ENCODE data around the gene CELF2.
"Not testable (repeated sequence)": the region's sequence is repeated elsewhere in the genome, so short reads cannot be mapped to it uniquely, and the experiment has no call there.

The CELF2 gene
- long read RNA-seq, donor 1 = 0 reads
- long read RNA-seq, donor 2 = 0 reads
- long read RNA-seq, donor 3, partial matches to known transcripts = 0 of 1 reads
- long read RNA-seq, donor 3, other reads (novel, unspliced or antisense) = 0 of 1 reads
- long read RNA-seq, donor 4 = 0 reads
- long read RNA-seq, donor 5 = 0 reads
- long read RNA-seq, donor 6 = 0 reads
- long read RNA-seq, donor 7 = 0 reads
- long read RNA-seq, donor 8 = 0 reads

DNA sequence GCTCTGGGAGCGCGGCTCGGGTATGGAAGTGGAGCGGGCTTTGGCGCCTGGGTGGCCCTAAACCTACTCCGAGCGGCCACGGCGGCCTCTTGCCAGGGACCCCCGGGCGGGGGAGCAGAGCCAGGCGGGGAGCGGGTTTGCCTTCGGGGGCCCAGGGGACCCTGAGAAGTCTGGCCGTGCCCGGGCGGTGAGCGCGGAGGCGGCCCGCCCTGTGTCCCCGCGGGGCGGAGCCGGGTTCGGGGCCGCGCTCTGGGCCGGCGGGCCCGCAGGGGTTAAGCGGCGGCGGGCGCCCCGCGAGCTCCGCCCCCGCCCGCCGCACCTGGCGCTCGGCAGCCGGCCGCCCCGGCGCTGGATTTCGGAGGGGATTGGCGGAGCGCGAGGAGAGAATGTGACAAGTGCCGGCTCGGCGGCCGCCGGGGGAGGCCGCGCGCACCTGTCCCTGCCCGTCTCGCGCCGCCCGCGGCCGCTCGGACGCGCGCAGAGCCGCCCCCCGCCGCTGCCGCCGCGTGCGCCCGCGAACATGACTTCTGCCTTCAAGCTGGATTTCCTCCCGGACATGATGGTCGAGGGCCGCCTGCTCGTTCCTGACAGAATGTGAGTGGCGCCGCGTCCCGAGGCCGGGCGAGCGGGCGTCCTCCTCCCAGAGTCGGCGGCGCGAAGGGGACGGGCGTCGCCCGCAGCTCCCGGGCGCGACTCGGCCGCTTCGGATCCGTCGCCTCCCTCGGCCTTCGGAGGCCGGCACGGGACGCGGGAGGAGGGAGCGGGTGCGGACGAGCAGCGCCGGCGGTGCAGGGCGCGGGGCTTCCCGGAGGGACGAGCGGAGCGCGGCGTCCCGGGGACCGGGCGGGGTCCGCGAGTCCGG lies at the start of gene CELF2:
CELF2 (plus strand) TSS at position 303 of the 862 bp plus-strand sequence; CDS start at position 521, 218 bp downstream.
- peak; percentile 87 for DNase-seq

DNA sequence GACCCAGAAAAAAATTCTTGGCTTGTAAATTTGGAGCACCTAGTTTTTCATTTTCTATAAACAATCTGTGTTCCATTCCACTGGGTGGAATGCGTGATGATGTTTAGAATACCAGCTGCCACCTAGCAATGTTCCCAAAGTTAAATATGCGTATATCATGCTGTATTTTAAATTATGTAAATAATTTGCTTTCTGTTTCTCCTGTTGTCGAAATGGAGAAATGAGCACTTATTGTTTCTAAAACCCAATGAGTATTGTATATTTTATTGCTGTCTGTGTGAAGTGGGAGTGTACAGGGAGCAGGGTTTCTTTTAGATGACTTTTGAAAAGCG lies 49.4 kb upstream of the CELF2 start:
- DNase-seq = no peak

DNA sequence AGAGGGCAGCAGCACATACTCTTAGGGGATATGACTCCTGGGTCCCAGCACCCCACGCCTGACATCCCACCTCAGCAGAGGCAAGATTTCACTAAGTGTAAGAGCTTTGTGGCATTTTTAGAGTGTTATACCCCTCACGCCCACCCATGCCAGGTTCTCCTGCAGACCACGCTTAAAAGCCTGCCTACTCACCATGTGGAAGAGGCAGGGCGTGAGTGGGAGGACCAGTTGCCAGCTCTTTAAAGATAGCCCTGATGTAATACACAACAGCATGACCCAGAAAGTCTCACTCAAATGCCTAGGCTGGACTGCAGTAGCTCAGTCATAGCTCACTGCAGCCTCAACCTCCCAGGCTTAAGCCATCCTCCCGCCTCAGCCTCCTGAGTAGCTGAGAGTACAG lies 44.4 kb upstream of the CELF2 start:
- DNase-seq = no peak

DNA sequence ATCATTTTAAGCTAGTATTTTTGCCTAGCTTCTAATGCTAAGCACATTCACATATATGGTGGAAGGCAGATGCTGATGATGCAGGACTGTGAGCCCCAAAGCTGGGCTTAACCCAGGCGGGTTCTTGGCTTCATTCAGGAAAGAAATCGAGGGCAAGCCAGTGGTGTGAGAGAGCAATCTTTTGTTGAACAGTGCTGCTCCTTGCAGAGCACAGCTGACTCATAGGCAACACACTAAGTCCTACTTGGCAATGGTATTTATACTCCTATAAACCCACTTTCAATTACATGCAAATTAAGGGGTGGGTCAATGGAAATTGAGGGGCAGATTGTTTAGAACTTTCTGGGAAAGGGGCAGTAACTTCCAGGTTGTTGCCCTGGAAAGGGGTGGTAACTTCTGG lies 42.0 kb upstream of the CELF2 start:
- no peak for DNase-seq

DNA sequence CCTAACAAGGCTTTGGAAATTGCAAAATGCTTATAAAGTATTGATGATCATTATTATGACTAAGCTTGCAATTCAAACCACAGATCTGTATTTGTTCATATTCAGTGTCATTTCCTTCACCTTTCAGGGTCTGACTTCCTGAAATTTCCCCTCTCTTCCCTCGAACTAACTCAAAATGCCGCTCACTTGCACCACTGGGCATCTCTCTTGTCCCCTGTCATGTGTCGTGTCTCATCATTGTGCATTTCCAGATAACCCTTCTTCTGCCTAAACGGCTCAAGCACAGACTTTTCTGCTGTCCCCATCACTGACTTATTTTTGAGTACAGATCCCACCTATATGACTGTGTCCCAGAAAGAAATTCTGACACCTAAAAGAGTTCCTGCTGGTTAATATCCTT lies 41.0 kb upstream of the CELF2 start:
- no peak for DNase-seq

DNA sequence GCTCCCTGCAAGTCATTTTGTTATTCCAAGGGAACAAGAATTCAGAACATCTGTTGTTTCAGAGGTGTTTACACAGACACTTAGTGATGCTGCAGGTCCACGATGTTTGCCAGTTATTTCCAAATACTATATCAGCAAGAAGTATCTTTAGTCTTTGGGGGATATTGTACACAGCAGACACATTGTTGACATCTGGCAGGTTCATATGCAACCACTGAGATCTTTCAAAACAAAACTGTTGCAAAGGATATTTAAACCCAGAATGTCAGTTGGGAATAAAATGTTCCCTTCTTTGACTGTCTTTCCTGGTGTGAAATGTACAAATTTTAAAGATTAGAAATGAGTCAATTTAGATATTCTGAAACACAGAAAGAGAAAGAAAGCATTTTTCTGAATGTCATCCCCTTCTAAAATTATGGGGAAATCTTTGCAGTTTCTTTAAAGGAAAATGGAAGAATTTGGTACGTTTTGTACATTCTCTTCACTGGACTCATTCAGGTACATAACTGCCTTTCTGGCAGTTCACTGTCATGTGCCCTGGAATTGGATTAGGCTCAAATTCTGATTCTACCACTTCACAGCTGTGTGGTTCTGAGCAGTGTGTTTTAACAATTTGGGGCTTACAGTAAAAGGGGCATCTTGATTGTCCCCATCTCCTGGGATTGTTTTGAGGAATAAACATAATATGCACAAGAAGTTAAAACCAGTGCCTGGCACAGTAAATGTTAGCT lies 40.3 kb upstream of the CELF2 start:
- DNase-seq = no peak

DNA sequence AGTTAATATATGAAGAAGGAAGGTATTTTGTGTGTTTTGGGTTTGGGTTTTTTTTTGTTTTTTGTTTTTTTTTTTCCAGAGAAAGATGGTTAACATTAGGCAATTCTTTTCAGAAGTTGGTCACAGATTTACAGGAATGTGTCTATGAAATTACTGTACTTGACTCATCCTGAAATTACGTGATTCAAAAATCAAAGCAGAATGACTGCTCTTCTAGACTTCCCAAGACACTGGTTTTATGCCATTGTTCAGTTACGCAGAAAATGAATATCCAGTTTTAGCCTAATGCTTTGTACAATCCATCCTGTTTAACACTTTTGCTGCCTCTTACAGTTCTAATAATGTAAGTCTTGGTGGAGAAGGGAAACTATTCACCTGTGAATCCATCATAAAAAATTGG lies 39.7 kb upstream of the CELF2 start:
- DNase-seq = no peak

DNA sequence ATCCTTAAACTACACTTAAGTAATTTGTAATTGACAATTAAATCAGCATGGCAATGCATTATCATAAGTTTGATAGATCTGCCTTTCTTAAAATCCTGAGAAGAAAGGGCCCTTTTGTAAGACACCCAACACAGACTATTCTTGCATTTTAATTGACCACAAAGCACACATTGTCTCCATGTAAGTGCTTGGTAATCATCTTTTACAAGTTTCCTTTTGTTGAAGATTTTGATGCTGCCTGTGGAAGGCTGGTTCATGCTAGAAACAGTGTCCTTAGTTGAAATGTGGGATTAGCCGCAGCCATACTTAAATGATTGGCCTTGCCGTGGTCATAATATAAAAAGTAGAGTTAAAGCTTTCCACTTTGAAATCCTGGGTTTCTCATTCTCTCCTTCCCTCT lies 32.3 kb upstream of the CELF2 start:
- no peak for DNase-seq

DNA sequence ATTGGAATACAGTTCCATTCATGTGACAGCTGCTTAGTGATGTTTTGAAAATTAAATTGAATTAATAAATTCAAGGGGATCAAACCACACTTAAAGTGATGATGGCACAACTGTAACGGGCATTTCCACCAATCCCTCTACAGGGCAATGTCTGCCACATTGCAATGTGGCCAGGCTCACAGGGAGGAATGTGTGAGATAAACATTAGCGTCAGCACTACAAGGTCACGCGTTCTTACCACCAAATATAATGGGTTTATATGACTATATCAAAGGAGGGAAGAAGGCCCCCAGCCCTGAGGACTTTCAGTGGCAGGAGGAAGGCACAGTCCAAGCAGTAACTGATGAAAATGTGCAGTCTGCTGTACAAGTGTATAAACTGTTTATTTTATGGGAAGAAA lies 31.1 kb upstream of the CELF2 start:
- DNase-seq = no peak

DNA sequence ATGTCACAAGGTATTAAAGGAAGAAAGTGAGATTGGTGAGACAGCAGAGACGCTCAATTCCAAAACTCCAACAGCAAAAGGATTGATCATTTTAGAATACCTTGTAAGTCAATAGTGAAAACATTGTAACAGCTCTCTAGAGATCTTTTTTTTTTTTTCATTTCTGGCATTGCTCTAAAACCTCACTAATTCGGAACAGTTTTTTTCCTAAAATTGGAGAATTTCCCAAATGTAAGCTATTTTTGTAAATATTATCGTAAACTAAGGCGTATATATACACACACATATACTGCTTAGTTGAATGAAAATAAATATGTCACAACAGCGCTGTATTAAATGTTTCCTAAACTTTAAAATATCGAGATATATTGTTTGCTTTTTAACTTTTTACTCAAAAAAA lies 30.6 kb upstream of the CELF2 start:
- no peak for DNase-seq

DNA sequence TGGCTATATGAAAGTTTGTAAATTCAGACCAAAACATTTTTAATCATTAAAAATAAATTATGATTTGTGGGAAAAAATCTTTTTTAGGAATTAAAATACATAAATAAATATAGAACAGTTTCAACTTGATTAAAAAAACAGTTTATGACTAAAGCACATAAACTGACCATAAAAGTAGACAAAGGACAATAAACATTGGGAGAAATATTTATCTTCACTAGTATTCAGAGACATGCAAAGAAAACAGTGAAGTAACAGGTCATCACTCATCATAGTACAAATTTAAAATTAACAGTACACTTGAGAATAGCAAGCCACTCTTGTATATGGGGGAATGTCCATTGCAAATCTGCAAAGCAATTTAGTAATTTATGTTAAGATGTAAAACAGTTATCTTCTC lies 28.0 kb upstream of the CELF2 start:
- no peak for DNase-seq

DNA sequence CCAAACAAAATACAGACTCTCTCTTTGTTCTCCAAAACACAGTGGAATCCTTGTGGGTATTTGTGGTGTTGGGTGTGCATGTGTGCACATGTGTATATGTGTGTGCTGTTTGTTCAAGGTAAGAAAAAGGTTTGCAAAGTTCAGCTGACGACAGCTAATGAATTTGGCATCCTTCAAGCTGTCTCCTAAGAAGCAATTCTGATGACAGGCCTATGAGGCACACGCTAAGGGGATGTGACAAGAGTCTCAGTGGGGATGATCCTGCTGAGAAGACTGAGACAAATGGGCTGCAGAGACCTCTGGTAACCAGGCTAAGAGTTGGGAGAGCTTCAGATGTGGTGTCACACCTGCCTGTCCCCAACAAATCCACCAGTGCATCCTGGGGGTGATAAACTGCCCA lies 26.5 kb upstream of the CELF2 start:
- DNase-seq = no peak

DNA sequence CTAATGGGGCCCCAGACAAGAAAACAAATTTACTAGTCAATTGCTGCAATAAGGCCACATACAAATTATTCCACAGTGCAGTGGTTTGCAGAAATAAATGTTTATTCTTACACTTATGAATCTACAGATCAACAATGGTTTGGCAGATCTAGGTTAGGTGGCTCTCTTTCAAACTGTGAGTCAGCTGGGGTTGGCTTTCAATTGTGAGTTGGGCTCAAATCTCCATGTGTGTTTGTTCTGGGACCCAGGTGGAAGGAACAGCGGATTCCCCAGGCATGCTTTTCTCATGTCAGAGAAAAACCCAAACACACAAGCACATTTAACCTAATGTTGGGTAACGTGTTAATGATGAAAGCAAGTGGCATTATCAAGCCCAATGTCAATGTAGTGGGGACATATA lies 25.6 kb upstream of the CELF2 start:
- DNase-seq = no peak

DNA sequence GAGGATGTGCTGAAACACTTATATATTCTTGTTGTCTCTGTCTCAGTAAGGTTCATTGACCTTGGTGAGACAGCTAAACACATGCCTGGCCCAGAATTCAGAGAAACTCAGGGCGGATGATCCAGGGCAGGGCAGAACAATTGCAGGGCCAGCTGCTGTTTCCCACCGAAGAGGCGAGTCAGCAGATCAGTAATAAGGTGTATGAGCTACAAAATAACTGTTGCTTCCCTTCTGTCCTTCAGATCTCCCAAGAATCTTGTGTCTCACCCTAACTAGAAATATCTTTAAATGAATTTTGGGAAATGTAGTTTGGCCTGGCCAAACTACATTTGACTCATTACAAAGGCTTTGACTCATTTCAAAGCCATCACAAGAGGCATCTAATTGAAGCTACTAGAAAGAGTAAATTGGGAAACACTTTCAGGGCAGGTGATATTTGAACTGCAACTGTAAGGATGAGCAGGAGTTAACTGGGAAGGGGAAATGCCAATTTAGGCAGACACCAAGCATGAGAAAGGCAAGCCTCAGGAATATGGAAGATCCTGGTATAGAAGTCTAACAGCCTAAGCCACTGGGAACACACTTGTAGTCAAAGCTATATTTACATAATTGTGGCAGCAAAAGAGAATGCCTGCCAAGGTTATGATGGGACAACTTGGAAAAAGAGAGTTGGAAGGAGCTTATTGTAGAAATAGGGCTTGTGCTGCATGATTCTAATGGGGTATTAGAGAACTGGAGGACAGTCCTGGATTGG lies 24.5 kb upstream of the CELF2 start:
- DNase-seq = no peak

DNA sequence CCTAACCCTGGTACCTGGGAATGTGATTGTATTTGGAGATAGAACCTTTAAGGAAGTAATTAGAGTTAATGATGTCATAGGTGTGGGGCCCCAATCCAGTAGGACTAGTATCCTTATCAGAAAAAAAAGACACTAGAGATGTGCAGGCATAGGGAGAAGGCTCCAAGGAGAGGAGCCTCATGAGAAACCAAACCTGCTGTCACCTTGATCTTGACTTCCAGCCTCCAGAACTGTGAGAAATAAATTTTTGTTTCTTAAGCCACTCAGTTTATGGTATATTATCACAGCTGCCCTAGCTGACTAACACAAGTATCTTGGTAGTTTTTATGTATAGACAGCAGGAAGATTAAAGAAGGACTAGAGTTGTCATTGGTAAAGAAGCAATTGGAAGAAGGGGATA lies 23.9 kb upstream of the CELF2 start:
- no peak for DNase-seq

DNA sequence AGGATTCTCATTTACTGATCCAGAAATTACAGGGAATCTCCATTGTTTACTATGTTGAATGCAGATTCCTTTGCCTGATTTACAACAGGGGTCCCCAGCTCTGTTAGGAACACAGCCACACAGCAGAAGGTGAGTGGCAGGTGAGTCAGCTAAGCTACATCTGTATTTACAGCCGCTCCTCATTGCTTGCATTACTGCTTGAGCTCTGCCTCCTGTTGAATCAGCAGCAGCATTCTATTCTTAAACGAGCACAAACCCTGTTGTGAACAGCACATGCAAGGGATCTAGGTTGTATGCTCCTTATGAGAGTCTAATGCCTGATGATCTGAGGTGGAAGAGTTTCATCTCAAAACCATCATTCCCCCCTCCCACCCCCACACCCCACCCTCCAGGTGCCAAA lies 23.3 kb upstream of the CELF2 start:
- no peak for DNase-seq

DNA sequence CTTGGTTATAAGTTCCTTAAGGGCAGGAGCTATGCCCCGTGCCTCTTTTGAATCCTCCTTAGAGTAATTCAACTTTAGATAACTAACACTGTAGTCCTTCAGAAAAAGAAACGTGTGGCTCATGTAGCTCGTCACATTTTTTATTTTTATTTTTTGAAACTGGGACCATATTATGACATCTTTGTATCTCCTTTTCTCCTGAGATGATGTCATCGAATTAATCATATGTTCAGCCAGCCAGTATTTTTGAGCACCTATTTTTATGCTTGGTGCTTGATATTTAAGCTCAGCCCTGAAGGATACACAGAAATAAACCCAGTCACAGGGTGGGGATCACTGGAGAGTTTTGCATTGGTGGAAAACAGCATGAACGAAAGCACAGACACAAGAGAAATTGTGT lies 22.6 kb upstream of the CELF2 start:
- no peak for DNase-seq

DNA sequence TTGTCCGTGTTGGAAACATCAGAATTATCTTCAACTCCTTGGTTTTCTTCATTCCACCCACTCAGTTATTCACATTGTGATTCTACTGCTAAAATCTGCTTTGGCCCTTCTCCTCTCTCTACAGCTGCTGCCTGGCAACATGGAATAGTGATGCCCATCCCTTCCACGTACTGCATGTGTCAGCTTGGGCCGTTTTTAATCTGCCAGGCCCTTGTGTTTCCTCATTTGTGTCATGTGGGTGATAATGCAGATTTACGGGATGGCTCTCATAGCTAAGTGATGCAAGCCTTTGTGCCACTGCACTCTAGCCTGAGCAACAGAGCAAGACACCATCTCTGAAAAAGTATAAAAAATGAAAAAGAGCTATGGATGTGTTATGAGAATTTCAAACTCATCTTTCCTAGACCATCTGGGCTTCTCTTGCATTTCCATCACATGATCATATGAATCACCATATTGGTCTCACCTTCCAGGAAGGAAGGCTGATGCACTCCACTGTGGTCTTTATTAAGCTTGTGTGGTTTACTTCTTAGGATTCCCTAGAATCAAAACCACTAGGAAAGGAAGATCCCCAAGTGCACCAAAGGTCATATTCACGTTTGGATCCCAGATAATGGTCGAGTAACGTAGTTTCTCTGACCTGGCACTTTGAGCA lies 20.6 kb upstream of the CELF2 start:
- no peak for DNase-seq

DNA sequence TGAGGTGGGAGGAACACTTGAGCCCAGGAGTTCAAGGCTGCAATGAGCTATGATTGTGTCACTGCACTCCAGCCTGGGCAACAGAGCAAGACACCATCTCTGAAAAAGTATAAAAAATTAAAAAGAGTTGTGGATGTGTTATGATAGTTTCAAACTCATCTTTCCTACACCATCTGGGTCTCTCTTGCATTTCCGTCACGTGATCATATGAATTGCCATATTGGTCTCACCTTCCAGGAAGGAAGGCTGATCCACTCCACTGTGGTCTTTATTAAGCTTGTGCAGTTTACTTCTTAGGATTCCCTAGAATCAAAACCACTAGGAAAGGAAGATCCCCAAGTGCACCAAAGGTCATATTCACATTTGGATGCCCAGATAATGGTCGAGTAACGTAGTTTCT lies 18.2 kb upstream of the CELF2 start:
- not testable (repeated sequence) for DNase-seq

DNA sequence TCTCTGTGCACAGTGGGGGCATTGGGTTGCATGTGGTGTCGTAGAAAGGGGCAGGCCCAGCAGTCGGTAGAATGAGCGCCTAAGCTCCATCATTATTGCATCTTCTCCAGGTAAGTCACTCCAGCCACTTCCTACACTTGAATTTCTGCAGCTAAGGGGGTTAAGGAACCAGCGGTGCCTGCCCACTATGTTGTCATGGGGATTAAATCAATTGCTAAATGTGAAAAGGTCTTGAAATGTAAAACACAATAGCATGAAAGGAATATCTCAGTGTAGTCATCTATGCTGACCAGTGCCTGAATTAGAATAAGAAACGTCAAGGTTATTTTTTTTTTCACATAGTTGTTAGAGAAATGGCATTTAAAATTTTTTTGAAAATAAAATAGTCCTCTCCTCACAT lies 15.2 kb upstream of the CELF2 start:
- DNase-seq = no peak

DNA sequence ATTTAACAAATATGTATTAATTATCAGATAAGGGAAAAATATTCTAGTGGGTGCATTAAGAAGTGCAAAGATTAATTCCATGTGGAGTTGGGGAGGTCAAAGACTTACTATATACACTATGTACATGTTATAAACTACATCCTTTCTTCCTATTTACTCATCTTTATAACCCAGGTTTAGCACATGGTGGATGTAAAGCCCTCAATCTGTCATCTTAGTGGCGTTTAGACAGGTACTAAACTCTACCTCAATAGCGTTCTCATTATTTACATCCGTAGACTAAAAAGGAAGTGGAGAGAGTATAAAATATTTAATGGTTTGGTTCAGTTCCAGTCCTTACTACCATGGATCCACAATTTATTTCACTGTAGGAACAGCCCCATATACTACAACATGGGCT lies 14.8 kb upstream of the CELF2 start:
- no peak for DNase-seq

DNA sequence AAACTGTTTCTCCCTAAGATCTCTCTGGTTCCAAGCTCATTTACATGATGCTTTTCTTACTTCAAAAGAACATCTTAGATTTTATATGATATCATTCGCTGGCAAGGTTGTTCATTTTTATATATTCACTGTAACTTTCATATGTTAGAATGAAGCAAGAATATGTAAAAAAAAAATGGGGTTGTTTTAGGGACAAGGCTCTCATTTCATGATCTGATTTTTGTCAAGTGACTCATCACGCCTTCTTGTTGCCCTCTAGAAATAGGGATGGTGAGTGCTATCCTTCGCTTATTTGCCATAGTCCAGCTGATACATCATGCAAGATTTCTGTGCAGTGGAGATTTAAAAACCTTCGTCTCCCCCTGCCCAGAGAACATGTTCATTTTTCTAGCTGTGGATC lies 14.0 kb upstream of the CELF2 start:
- DNase-seq = no peak
